ENCODE data around the gene FAM185A.
"Not testable (repeated sequence)": the region's sequence is repeated elsewhere in the genome, so short reads cannot be mapped to it uniquely, and the experiment has no call there.

GRCh38 chr7:102838572-102839101, 89.8 kb downstream of the FAM185A start:
- TF ChIP-seq CTCF, POLR2A (IDR thresholded peaks at IDR 0.05): not testable (repeated sequence)
